Measurements from ENCODE around the gene LSAMP. TPM values are rescaled to one million over a fixed set of nuclear protein-coding genes. Genes with fewer than 3 reads are reported as not detected.

LSAMP gene
- total and polyA plus RNA-seq, 7 donors, result 0.23 to 47.1 (median 22.9) TPM

DNA sequence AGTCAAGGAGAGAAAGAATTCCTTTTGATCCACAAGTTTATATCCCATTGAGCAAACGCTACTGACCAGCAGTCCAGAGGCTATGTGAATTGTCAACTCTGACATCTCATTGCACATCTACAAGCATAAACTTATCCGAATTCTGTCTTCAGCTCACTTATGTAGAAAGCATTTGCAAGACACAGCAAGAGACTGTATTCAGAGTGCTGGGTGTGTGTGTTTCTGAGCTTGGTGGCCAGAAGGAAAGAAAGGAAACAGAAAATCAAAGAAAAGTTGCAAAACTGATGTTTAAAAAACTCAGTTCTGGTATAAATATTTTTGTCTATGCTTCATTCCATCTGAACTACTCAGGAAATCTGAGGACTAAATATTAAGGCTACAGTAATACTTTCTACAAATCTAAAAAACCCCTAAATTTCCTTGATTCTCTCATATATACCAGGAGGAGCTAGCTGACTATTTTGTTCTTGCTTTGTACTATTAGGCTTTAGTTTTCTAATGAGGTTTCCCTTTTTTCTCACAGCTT is 45.5 kb downstream of the LSAMP start:
- intact Hi-C loops (cut with DNase I), result no loop called here
- WGBS, 2 donors, result 71% methylated on average over 2 of the region's 2 CpGs
- no peak for TF ChIP-seq POLR2AphosphoS5 (IDR thresholded peaks at IDR 0.05)
- TF ChIP-seq, protein P1, sequence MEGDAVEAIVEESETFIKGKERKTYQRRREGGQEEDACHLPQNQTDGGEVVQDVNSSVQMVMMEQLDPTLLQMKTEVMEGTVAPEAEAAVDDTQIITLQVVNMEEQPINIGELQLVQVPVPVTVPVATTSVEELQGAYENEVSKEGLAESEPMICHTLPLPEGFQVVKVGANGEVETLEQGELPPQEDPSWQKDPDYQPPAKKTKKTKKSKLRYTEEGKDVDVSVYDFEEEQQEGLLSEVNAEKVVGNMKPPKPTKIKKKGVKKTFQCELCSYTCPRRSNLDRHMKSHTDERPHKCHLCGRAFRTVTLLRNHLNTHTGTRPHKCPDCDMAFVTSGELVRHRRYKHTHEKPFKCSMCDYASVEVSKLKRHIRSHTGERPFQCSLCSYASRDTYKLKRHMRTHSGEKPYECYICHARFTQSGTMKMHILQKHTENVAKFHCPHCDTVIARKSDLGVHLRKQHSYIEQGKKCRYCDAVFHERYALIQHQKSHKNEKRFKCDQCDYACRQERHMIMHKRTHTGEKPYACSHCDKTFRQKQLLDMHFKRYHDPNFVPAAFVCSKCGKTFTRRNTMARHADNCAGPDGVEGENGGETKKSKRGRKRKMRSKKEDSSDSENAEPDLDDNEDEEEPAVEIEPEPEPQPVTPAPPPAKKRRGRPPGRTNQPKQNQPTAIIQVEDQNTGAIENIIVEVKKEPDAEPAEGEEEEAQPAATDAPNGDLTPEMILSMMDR (IDR thresholded peaks at IDR 0.05), result no peak
- TF ChIP-seq EP300 (IDR thresholded peaks at IDR 0.05), result no peak
- H3K4me1 ChIP-seq, result peaks cover 0 to 13% (median 12%) of the 10 kb centered on the region in 4 donors
- H3K4me3 ChIP-seq, result no peak overlapping the region
- no peak for DNase-seq
- no peak overlapping the region for H3K27ac ChIP-seq
- H3K36me3 ChIP-seq, result no peaks in the 10 kb centered on the region
- no peaks in the 10 kb centered on the region for H3K27me3 ChIP-seq
- H3K9me3 ChIP-seq, result no peaks in the 10 kb centered on the region

GRCh38 chr3:116394365-116394764 is 50.9 kb downstream of the LSAMP start:
- TF ChIP-seq POLR2A (IDR thresholded peaks at IDR 0.05), result no peak
- TF ChIP-seq, protein P1 (IDR thresholded peaks at IDR 0.05), result no peak
- TF ChIP-seq EP300 (IDR thresholded peaks at IDR 0.05), result no peak
- TF ChIP-seq POLR2AphosphoS5 (IDR thresholded peaks at IDR 0.05), result no peak
- WGBS, 2 donors, result 71 to 82% methylated on average over 4 of the region's 4 CpGs

DNA sequence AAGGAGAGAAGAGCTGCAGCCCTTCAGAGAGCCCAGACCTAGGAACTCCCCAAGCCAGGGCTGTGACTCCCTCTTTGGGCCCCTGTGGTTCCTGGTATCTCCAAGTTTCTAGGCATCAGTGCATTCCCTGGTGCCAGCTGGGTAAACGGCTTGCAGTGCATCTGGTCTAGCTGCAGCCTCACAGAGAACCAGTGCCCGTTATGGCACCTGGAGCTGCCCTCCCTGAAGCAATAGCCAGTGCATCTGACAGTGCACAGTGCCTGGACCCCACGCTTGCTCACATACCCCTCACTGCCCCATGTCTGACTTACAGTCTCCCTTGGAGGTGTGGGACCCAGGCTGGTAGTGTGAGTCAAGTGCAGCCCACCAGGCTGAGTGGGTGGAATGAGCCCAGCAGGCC is 52.1 kb downstream of the LSAMP start:
- H3K27ac ChIP-seq, result no peak overlapping the region
- peaks cover 0 to 2% (median 0%) of the 10 kb centered on the region in 4 donors for H3K9me3 ChIP-seq
- no peaks in the 10 kb centered on the region for H3K27me3 ChIP-seq
- H3K4me1 ChIP-seq, result peaks cover 0 to 15% (median 10%) of the 10 kb centered on the region in 4 donors
- intact Hi-C loops (cut with DNase I), result no loop called here
- no peak overlapping the region for H3K4me3 ChIP-seq
- TF ChIP-seq POLR2AphosphoS5 (IDR thresholded peaks at IDR 0.05) (no peak), POLR2A (IDR thresholded peaks at IDR 0.05) (no peak), EP300 (IDR thresholded peaks at IDR 0.05) (no peak)
- TF ChIP-seq, protein P1 (IDR thresholded peaks at IDR 0.05), result no peak
- no peaks in the 10 kb centered on the region for H3K36me3 ChIP-seq
- WGBS, 2 donors, result 74 to 84% methylated on average over 3 of the region's 3 CpGs
- no peak for DNase-seq

More at GRCh38 chr3:116394365-116394764, 50.9 kb downstream of the LSAMP start:
- Histone ChIP-seq H3K4me1 (peaks cover 0 to 7% (median 4%) of the 10 kb centered on the region in 4 donors), H3K27ac (no peak overlapping the region), H3K9me3 (peaks cover 0 to 2% (median 0%) of the 10 kb centered on the region in 4 donors), H3K36me3 (no peaks in the 10 kb centered on the region), H3K27me3 (no peaks in the 10 kb centered on the region), H3K4me3 (no peak overlapping the region)
- intact Hi-C loops (cut with DNase I), result no loop called here
- DNase-seq, result no peak

DNA sequence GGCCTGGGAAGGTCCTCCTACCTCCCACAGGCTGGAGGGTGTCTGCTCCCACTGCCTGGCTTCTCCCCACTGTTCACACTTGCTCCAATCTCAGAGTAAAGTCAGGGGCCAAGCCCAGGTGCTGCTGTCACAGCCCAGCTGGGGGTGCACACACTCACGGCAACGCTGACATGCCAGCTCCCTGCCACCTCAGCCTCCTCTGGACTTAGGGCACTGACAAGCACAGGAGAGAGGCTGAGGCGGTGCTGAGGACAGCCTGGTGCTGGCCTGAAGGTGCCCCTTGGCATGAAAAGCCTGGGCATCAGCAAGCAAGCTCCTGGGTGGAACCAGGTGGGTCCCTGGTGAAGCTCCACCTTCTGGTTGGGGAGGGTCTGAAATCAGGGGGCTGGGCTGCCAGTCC is 53.0 kb downstream of the LSAMP start:
- TF ChIP-seq EP300 (IDR thresholded peaks at IDR 0.05) (no peak), POLR2A (IDR thresholded peaks at IDR 0.05) (no peak), POLR2AphosphoS5 (IDR thresholded peaks at IDR 0.05) (no peak)
- TF ChIP-seq, protein P1 (IDR thresholded peaks at IDR 0.05), result no peak
- no peak overlapping the region for H3K27ac ChIP-seq
- no peak for DNase-seq
- peaks cover 0 to 2% (median 0%) of the 10 kb centered on the region in 4 donors for H3K9me3 ChIP-seq
- intact Hi-C loops (cut with DNase I), result no loop called here
- H3K4me1 ChIP-seq, result peaks cover 0 to 15% (median 10%) of the 10 kb centered on the region in 4 donors
- H3K27me3 ChIP-seq, result no peaks in the 10 kb centered on the region
- H3K36me3 ChIP-seq, result no peaks in the 10 kb centered on the region
- WGBS, 2 donors, result 90 to 93% methylated on average over 3 of the region's 3 CpGs
- no peak overlapping the region for H3K4me3 ChIP-seq

Measured in sigmoid colon (tissue), 7 donors.